ENCODE results near the gene ZNF566. TPM values are rescaled to one million over a fixed set of nuclear protein-coding genes. Genes with fewer than 3 reads are reported as not detected.

ZNF566 gene
- total and polyA plus RNA-seq, 2 of the 4 experiments (the other 2 are of a cell fraction), result 3.0 to 4.8 TPM

- Histone ChIP-seq H3K23ac (ENCODE audit: low read depth, low read length) (no peak overlapping the region), H2AK9ac (replicated peaks; ENCODE audit: low read depth, low read length, poor library complexity) (no peak overlapping the region), H3K9me3 (ENCODE audit: control insufficient read depth, insufficient read depth, low read length) (peaks cover 3% of the 10 kb centered on the region; the same call in 1 of the 2 replicates), H2BK5ac (ENCODE audit: low read depth, low read length, poor library complexity, severe bottlenecking) (no peak overlapping the region), H3K27me3 (ENCODE audit: control insufficient read depth, insufficient read depth, low read length) (no peaks in the 10 kb centered on the region), H3K9me1 (ENCODE audit: insufficient read depth, low read length) (peaks cover 4% of the 10 kb centered on the region), H3K4me3 (ENCODE audit: insufficient read depth, low read depth, low read length) (no peak overlapping the region), H2BK120ac (ENCODE audit: low read depth, low read length) (no peak overlapping the region), H4K5ac (ENCODE audit: low read depth, low read length) (no peak overlapping the region), H3K9ac (ENCODE audit: low read depth, low read length) (no peak overlapping the region), H4K20me1 (ENCODE audit: insufficient read depth, low read length) (no peaks in the 10 kb centered on the region), H3K36me3 (ENCODE audit: control insufficient read depth, insufficient read depth, low read length) (peaks cover 3% of the 10 kb centered on the region; the same call in 1 of the 2 replicates), H3K4me2 (ENCODE audit: low read depth, low read length) (no peak overlapping the region), H3K4ac (ENCODE audit: low read depth, low read length) (no peak overlapping the region), H2BK20ac (ENCODE audit: low read depth, low read length) (no peak overlapping the region), H2AK5ac (ENCODE audit: low read depth, low read length) (no peak overlapping the region), H3K4me1 (ENCODE audit: control insufficient read depth, insufficient read depth, low read length) (no peaks in the 10 kb centered on the region), H4K8ac (ENCODE audit: low read depth in 2 of 2, low read length in 2 of 2) (no peak overlapping the region), H3K56ac (ENCODE audit: extremely low read depth, insufficient read depth, low read length) (no peak overlapping the region), H2BK15ac (ENCODE audit: low read depth, low read length) (no peak overlapping the region), H3K79me1 (ENCODE audit: low read depth in 1 of 2, low read length in 2 of 2) (peaks cover 4 to 6% of the 10 kb centered on the region in 2 experiments; a peak in 3 of 4 replicates), H3K14ac (replicated peaks; ENCODE audit: low read depth, low read length) (no peak overlapping the region), H4K91ac (ENCODE audit: insufficient read depth, low read depth, low read length) (no peak overlapping the region), H3K18ac (ENCODE audit: low read depth, low read length) (no peak overlapping the region), H2AFZ (replicated peaks; ENCODE audit: low read length, poor library complexity) (no peak overlapping the region), H3K27ac (ENCODE audit: insufficient read depth, low read length) (no peak overlapping the region)
- no peak for DNase-seq
- ChIA-PET CTCF (no interaction called here), POLR2A (ENCODE audit: unreplicated experiment) (no interaction called here)
- intact Hi-C loops (cut with micrococcal nuclease) (no loop called here), in situ Hi-C loops (cut with MboI; ENCODE audit: low sequenced_read_pairs) (loop anchor here (25.0 kb wide), 1 partner anchor 296 kb away; no protein-coding TSS in a partner anchor), dilution Hi-C loops (cut with HindIII; ENCODE audit: low sequenced_read_pairs, unreplicated experiment) (no loop called here)
- no TSS peak for BruUV-seq (replicated peaks)
- no peak for ATAC-seq (ENCODE audit: low read depth)
- TF ChIP-seq RCOR1 (IDR thresholded peaks at IDR 0.05; ENCODE audit: insufficient replicate concordance, low read length) (no peak), BHLHE40 (IDR thresholded peaks at IDR 0.05; ENCODE audit: low read depth, low read length) (no peak), MAZ (IDR thresholded peaks at IDR 0.05; ENCODE audit: borderline replicate concordance, low read depth, low read length) (no peak), CTCF (conservative IDR thresholded peaks at IDR 0.05; ENCODE audit: low read depth, low read length) (no peak), CHD1 (IDR thresholded peaks at IDR 0.05; ENCODE audit: low read depth, low read length) (no peak), ELK1 (IDR thresholded peaks at IDR 0.05; ENCODE audit: borderline replicate concordance, low read depth, low read length) (no peak), MAFK (IDR thresholded peaks at IDR 0.05; ENCODE audit: low read depth, low read length) (no peak), USF2 (IDR thresholded peaks at IDR 0.05; ENCODE audit: low read depth, low read length) (no peak), NFE2L2 (IDR thresholded peaks at IDR 0.05; ENCODE audit: low read depth, low read length) (no peak), MXI1 (IDR thresholded peaks at IDR 0.05; ENCODE audit: borderline replicate concordance, low read depth, low read length) (no peak), POLR2A (IDR thresholded peaks at IDR 0.05; ENCODE audit: low read depth, low read length) (no peak), CEBPB (IDR thresholded peaks at IDR 0.05; ENCODE audit: low read depth, low read length) (no peak)
- WGBS, 2 experiments (ENCODE audit: extremely low coverage in 2 of 2, insufficient read length in 1 of 2), result 95% methylated on average over 2 of the region's 6 CpGs; no CpG with 5 or more reads in 1 of the 2 experiments
These were observed 5.7 kb downstream of the ZNF566 start for GRCh38 chr19:36483653-36484052.

Data from IMR-90 (cell line).